NT2/D1 (cell line): ENCODE data around the gene MYLK.

Source experiments
- DNase-seq: peaks from one replicate; pipeline ENCODE4 v3.0.0-alpha.2; 2011; ENCODE audit warnings: low read depth, low spot score
- H3K27me3 ChIP-seq: 2 replicates; pipeline ENCODE4 v1.6.0; 2011; ENCODE audit warnings: mild to moderate bottlenecking; ENCODE audit not compliant: insufficient read length, insufficient read depth
- H3K36me3 ChIP-seq: 2 replicates; pipeline ENCODE4 v1.6.1; 2011; ENCODE audit warnings: mild to moderate bottlenecking, low read length, mixed read lengths; ENCODE audit not compliant: insufficient read depth, insufficient read length
- H3K4me1 ChIP-seq: 2 replicates; pipeline ENCODE4 v1.5.1; 2011; ENCODE audit not compliant: insufficient read depth, insufficient read length
- H3K4me3 ChIP-seq: 2 replicates; pipeline ENCODE4 v1.5.1; 2011; ENCODE audit warnings: low read depth; ENCODE audit not compliant: insufficient read length
- H3K9ac ChIP-seq: 2 replicates; pipeline ENCODE4 v1.6.0; 2011; ENCODE audit warnings: low read depth; ENCODE audit not compliant: insufficient read length
- H3K9me3 ChIP-seq: 2 replicates; pipeline ENCODE4 v1.5.1; 2011; ENCODE audit warnings: mild to moderate bottlenecking, low read length; ENCODE audit not compliant: insufficient read depth
- SUZ12 ChIP-seq: IDR thresholded peaks from 2 replicates; pipeline ENCODE4 v1.6.1; 2011; ENCODE audit not compliant: insufficient read length, insufficient read depth; ENCODE audit errors: extremely low read depth
- YY1 ChIP-seq: IDR thresholded peaks from 2 replicates; pipeline ENCODE4 v1.6.1; 2011; ENCODE audit not compliant: insufficient read length, insufficient read depth
- ZNF274 ChIP-seq: IDR thresholded peaks from 2 replicates; pipeline ENCODE4 v1.6.1; 2011; ENCODE audit warnings: mild to moderate bottlenecking, low read depth, low read length

The MYLK gene

GRCh38 chr3:123813876-123814275, 70.3 kb downstream of the MYLK start:
- H3K27me3 ChIP-seq: no peaks in the 10 kb centered on the region
- H3K4me1 ChIP-seq: no peaks in the 10 kb centered on the region
- H3K4me3 ChIP-seq: no peak overlapping the region
- no peak overlapping the region for H3K9ac ChIP-seq
- no peak for TF ChIP-seq ZNF274
- no peak for TF ChIP-seq SUZ12
- TF ChIP-seq YY1: no peak
- no peaks in the 10 kb centered on the region for H3K9me3 ChIP-seq
- no peak for DNase-seq
- peaks cover 6% of the 10 kb centered on the region for H3K36me3 ChIP-seq

- DNase-seq: no peak
- H3K9me3 ChIP-seq: no peaks in the 10 kb centered on the region
- no peak overlapping the region for H3K9ac ChIP-seq
- no peak overlapping the region for H3K4me3 ChIP-seq
- TF ChIP-seq SUZ12: no peak
- TF ChIP-seq ZNF274: no peak
- TF ChIP-seq YY1: no peak
- peaks cover 3% of the 10 kb centered on the region for H3K36me3 ChIP-seq
- H3K4me1 ChIP-seq: peaks cover 7% of the 10 kb centered on the region
- H3K27me3 ChIP-seq: no peaks in the 10 kb centered on the region
These were observed 74.5 kb downstream of the MYLK start for GRCh38 chr3:123809597-123809996.

- DNase-seq: no peak
- Histone ChIP-seq H3K9ac (no peak overlapping the region), H3K4me3 (no peak overlapping the region), H3K9me3 (no peaks in the 10 kb centered on the region), H3K27me3 (no peaks in the 10 kb centered on the region), H3K36me3 (peaks cover 3% of the 10 kb centered on the region), H3K4me1 (peaks cover 7% of the 10 kb centered on the region)
- TF ChIP-seq ZNF274 (no peak), YY1 (no peak), SUZ12 (no peak)
These were observed 75.3 kb downstream of the MYLK start for GRCh38 chr3:123808812-123809211.

DNA sequence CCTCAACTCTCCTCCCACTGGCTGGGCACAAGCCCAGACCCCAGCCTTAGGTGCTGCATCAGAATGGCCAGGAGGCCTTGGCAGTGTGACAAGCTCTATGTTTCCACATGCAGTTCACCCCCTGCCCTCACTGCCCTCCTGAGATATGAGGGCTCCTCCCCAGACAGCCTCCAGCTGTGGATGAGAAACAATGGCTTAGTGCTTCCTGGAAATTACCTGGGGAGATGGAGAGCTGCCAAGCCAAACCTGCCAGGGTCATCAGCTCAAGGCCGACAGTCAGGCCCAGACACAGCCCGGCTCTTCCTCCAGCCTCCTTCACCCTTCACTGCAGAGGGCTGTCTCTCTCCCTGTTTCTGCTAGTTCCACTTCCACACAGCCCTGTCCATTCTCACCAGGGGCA, 76.3 kb downstream of the MYLK start:
- DNase-seq: no peak
- Histone ChIP-seq H3K9me3 (no peaks in the 10 kb centered on the region), H3K36me3 (peaks cover 3% of the 10 kb centered on the region), H3K4me3 (no peak overlapping the region), H3K9ac (no peak overlapping the region), H3K27me3 (no peaks in the 10 kb centered on the region), H3K4me1 (peaks cover 7% of the 10 kb centered on the region)
- TF ChIP-seq YY1 (no peak), SUZ12 (no peak), ZNF274 (no peak)

DNA sequence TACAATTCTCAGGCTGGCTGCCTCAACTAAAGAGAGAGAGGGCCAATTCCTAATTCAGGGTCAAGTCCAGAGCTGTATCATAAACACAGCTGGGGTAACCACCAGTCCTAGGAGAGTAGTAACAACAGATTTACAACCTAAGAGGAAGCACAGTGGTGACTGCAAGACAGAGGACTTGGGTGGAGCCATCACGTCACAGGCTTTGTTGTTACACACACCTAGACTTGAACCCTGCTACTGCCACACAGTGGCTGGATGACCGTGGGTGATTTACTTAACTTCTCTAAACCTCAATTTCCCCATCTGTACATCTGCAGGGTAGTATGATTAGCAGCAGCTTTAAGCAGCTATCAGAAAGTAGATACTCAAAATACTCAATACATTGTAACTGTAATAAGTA, 78.6 kb downstream of the MYLK start:
- Histone ChIP-seq H3K4me3 (no peak overlapping the region), H3K36me3 (peaks cover 3% of the 10 kb centered on the region), H3K4me1 (peaks cover 8% of the 10 kb centered on the region), H3K27me3 (no peaks in the 10 kb centered on the region), H3K9ac (no peak overlapping the region), H3K9me3 (no peaks in the 10 kb centered on the region)
- no peak for DNase-seq
- no peak for TF ChIP-seq SUZ12
- no peak for TF ChIP-seq ZNF274
- no peak for TF ChIP-seq YY1

DNA sequence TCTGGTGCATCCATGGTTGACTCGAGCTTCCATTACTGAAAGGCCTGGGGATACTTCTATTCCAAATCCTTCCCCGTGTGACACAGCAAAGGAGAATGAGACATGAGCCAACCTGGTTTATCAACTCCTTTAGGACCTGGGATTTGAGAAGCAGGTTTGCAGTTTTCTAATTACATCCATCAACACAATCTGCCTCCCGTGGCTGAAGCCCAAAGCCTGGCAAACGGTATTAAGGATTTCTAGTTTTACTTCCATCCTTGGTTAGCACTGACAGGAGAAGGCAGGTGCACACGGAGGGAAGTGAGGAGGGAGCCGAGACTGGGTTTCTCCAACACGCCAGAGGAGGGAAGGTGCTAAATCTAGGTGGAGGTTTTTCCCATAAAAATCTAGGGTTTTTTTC, 79.0 kb downstream of the MYLK start:
- H3K9me3 ChIP-seq: no peaks in the 10 kb centered on the region
- no peaks in the 10 kb centered on the region for H3K27me3 ChIP-seq
- H3K4me1 ChIP-seq: peaks cover 12% of the 10 kb centered on the region
- H3K36me3 ChIP-seq: peaks cover 3% of the 10 kb centered on the region
- TF ChIP-seq ZNF274 (no peak), SUZ12 (no peak), YY1 (no peak)
- DNase-seq: no peak
- H3K9ac ChIP-seq: no peak overlapping the region
- H3K4me3 ChIP-seq: no peak overlapping the region

DNA sequence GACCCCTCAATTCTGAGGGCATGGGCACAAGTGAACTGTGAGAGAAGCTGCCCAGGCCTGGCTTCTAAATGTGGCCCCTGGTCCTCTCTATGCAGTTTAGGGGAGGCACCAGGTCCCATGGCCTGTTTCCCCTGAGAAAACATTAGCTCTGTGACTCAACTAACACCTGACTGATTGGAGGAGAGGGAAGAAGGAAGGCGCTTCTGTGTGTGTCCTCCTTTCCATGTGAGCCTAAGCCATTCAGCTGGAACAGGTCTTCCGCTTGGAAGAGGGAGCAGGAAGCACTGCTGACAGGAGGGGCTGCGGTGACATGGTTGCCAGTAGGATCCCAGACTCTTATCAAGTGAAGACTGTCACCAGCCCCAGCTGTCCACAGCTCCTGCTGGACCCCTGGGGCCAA, 79.5 kb downstream of the MYLK start:
- TF ChIP-seq YY1 (no peak), ZNF274 (no peak), SUZ12 (no peak)
- H3K27me3 ChIP-seq: no peaks in the 10 kb centered on the region
- no peak overlapping the region for H3K9ac ChIP-seq
- peaks cover 3% of the 10 kb centered on the region for H3K36me3 ChIP-seq
- H3K4me1 ChIP-seq: peaks cover 13% of the 10 kb centered on the region
- H3K9me3 ChIP-seq: no peaks in the 10 kb centered on the region
- DNase-seq: no peak
- H3K4me3 ChIP-seq: no peak overlapping the region

GRCh38 chr3:123803521-123803920, 80.6 kb downstream of the MYLK start:
- Histone ChIP-seq H3K27me3 (no peaks in the 10 kb centered on the region), H3K9me3 (no peaks in the 10 kb centered on the region), H3K4me1 (peaks cover 13% of the 10 kb centered on the region), H3K9ac (no peak overlapping the region), H3K36me3 (peaks cover 3% of the 10 kb centered on the region), H3K4me3 (no peak overlapping the region)
- no peak for TF ChIP-seq YY1
- no peak for DNase-seq
